Effector CD8-positive, alpha-beta T cell (primary cell): ENCODE results near the gene SNX4.
"Not testable (repeated sequence)": the region's sequence is repeated elsewhere in the genome, so short reads cannot be mapped to it uniquely, and the experiment has no call there.

Experiments used
- DNase-seq: peaks from one replicate; lab custom pipeline; 2025; lab: John Stamatoyannopoulos, UW
- total RNA-seq, 4 experiments: gene quantifications; one replicate each; lab custom pipeline; 2026; lab: John Stamatoyannopoulos, UW

Gene SNX4
- 34.0 to 46.6 (median 40.9) reads per million in 4 experiments for total RNA-seq

- DNase-seq: peak; percentile 78
Measured at GRCh38 chr3:125519678-125520562, at the start of gene SNX4. Gene SNX4, minus strand, starts transcription at chr3:125520202. Its CDS starts 30 bp downstream, at chr3:125520172.

- no peak for DNase-seq
Measured at GRCh38 chr3:125556314-125556713, 36.3 kb upstream of the SNX4 start.

GRCh38 chr3:125552401-125552800 is 32.4 kb upstream of the SNX4 start:
- no peak for DNase-seq

- DNase-seq: no peak
Measured at GRCh38 chr3:125528920-125529319, 8.9 kb upstream of the SNX4 start.

GRCh38 chr3:125525153-125525552 is 5.2 kb upstream of the SNX4 start:
- no peak for DNase-seq

GRCh38 chr3:125520563-125520919 is 539 bp upstream of the SNX4 start:
- not testable (repeated sequence) for DNase-seq

DNA sequence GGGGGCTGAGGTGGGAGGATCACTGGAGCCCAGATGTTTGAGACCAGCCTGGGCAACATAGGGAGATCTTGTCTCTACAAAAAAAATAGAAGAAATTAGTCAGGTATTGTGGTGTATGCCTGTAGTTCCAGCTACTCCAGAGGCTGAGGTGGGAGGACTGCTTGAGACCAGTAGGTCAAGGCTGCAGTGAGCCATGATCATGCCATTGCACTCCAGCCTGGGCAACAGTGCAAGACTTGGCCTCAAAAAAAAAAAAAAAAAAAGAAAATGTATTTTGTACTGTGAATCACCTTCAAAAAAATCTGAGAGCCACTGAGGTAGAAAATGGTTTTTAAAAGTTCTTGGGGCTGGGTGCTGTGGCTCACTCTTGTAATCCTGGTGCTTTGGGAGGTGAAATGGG is 4.6 kb downstream of the SNX4 start:
- no peak for DNase-seq

DNA sequence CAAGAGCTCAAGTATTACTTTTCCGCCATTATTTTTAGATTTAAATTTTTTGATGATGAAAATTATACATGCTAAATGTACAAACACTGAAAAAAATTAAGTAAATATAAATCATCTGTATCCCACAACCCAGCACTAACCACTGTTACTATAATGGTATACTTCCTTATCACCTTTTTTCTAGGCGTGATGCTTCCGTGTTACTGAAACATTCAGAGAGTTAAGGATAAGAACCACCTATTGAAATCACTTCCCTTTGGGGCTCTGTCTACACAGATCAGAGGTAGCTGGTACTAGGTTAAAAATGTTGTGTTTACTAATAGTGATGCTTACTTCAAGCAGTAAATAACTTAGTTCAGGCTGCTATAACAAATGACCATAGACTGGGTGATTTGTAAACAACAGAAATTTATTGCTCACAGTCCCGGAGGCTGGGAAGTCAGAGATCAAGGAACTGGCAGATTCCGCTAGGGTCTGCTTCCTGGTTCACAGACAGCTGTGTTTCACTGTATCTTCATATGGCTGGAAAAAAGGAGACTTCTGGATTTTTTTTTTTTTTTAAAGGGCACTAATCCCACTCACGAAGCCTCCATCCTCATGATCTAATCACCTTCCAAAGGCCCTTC is 6.4 kb downstream of the SNX4 start:
- DNase-seq: no peak

DNA sequence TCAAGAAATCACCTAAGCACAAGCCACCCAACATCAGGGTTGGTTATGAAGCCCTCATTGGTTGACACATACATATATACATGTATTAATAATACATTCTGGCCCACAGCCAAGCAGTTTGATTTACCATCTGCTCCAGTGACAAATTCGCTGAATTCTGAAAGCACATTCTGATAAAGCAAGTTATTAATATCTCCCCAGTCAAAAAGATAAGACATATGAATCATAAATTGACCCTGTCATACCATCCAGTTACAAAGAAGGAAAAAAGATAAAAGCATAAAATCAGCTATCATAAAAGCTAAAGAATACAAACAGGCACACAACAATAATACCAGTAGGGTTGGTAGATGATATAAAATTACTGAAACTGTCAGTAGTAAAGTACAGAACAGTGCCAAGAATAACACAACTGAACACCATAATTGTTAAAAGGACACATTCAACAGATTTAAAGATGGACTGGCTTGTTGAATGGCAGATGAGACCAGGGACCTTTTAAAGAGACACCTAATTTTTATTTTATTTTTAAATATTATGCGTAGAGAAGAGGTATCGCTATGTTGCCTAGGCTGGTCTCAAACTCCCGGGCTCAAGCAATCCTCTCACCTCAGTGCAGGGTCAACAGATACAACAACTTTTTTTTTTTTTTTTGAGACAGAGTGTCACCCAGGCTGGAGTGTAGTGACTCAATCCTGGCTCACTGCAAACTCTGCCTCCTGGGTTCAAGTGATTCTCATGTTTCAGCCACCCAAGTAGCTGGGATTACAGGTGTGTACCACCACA is 7.7 kb downstream of the SNX4 start:
- no peak for DNase-seq

- no peak for DNase-seq
Measured at GRCh38 chr3:125511420-125512118, 8.4 kb downstream of the SNX4 start.

DNA sequence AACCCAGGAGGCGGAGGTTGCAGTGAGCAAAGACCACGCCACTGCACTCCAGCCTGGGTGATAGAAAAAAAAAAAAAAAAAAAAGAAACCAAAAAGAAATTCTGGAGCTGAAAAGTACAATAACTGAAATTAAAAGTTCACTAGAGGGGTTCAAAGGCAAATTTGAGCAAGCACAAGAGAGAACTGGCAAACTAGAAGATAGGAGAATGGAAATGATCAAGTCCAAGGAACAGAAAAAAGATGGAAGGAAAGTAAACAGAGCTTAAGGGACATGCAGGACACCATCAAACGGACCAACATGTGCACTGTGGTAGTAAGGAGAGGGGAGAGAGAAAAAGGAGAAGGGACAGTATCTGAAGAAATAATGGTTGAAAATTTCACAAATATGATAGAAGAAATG is 12.9 kb downstream of the SNX4 start:
- no peak for DNase-seq

- no peak for DNase-seq
Measured at GRCh38 chr3:125498630-125499029, 21.4 kb downstream of the SNX4 start.

GRCh38 chr3:125496701-125497100 is 23.3 kb downstream of the SNX4 start:
- DNase-seq: no peak

DNA sequence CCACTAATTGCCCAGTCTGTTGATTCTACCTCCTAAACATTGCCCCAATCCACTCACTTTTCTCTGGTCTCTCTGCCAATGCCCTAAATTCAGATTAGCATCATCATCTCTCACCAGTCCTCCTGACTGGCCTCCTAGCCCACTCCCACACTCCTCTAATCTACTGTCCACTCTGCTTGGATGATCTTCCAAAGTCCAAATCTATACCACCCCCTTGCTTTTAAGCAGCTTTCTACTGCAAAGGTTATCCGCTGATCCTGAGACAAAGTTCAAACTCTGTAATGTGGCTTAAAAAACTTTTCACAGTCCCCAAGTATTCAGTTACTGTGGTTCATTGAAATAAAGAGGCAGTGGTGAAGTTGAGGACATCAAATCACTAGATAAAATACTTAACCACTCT is 37.6 kb downstream of the SNX4 start:
- no peak for DNase-seq

- no peak for DNase-seq
Measured at GRCh38 chr3:125481786-125482185, 38.2 kb downstream of the SNX4 start.

- DNase-seq: not testable (repeated sequence)
Measured at GRCh38 chr3:125481375-125481759, 38.6 kb downstream of the SNX4 start.

GRCh38 chr3:125480656-125481374 is 39.2 kb downstream of the SNX4 start:
- DNase-seq: no peak

- no peak for DNase-seq
Measured at GRCh38 chr3:125479091-125479490, 40.9 kb downstream of the SNX4 start.

- no peak for DNase-seq
Measured at GRCh38 chr3:125478326-125478725, 41.7 kb downstream of the SNX4 start.

GRCh38 chr3:125477701-125478100 is 42.3 kb downstream of the SNX4 start:
- no peak for DNase-seq

GRCh38 chr3:125470671-125471070 is 49.3 kb downstream of the SNX4 start:
- no peak for DNase-seq
